GM12892 (cell line): ENCODE measurements around the gene TXNDC5.

ENCODE experiments used
- POLR2A ChIP-seq: IDR thresholded peaks from 2 replicates; pipeline ENCODE4 v1.6.1; 2011; ENCODE audit warnings: low read depth, low read length, control low read depth
- POLR2AphosphoS5 ChIP-seq: IDR thresholded peaks from 2 replicates; pipeline ENCODE4 v1.6.1; 2011; ENCODE audit warnings: low read depth, low read length, control low read depth
- TAF1 ChIP-seq: IDR thresholded peaks from 2 replicates; pipeline ENCODE4 v1.6.1; 2011; ENCODE audit warnings: low read depth, mild to moderate bottlenecking, control low read depth, low read length, borderline replicate concordance

- no peak for TF ChIP-seq POLR2A
- no peak for TF ChIP-seq POLR2AphosphoS5
- no peak for TF ChIP-seq TAF1
Measured at GRCh38 chr6:7841781-7842468, 68.7 kb downstream of the TXNDC5 start.
